CD8-positive, alpha-beta memory T cell (primary cell): ENCODE measurements around the gene CRISPLD2. TPM values are rescaled to one million over a fixed set of nuclear protein-coding genes. Genes with fewer than 3 reads are reported as not detected.

Source experiments
- CTCF ChIA-PET: fragments of 350-600 bp; sonication (Branson Sonifier 250); formaldehyde crosslinking; loops from one replicate; lab custom pipeline; 2021; ENCODE audit warnings: antibody characterized with exemption; lab: Charles Lee
- POLR2A ChIA-PET: fragments of 350-600 bp; sonication (Branson Sonifier 250); formaldehyde crosslinking; loops from one replicate; lab custom pipeline; 2021; ENCODE audit warnings: antibody characterized with exemption; lab: Charles Lee
- DNase-seq, 5 donors: peaks; one replicate each; pipeline versions ENCODE4 v3.0.0 to v3.0.0-alpha.2; 2020 to 2022; ENCODE audit warnings: mixed read lengths in 1 of 5
- H3K27ac ChIP-seq: one replicate; pipeline ENCODE4 v1.7.0; 2013; ENCODE audit warnings: low read depth, mild to moderate bottlenecking, low read length, moderate library complexity
- H3K27me3 ChIP-seq: 2 replicates; pipeline ENCODE4 v1.7.0; 2013; ENCODE audit warnings: low read length, mild to moderate bottlenecking; ENCODE audit not compliant: insufficient read depth, poor library complexity, severe bottlenecking
- H3K36me3 ChIP-seq: 2 replicates; pipeline ENCODE4 v1.7.0; 2013; ENCODE audit warnings: mild to moderate bottlenecking, low read length, moderate library complexity; ENCODE audit not compliant: insufficient read depth
- H3K4me1 ChIP-seq: 2 replicates; pipeline ENCODE4 v1.7.0; 2013; ENCODE audit warnings: mild to moderate bottlenecking, low read length, moderate library complexity; ENCODE audit not compliant: insufficient read depth
- H3K4me3 ChIP-seq: 2 replicates; pipeline ENCODE4 v1.7.0; 2013; ENCODE audit warnings: mild to moderate bottlenecking, low read length
- H3K9me3 ChIP-seq: 2 replicates; pipeline ENCODE4 v1.7.0; 2013; ENCODE audit warnings: mild to moderate bottlenecking, low read length
- H3K27ac Mint-ChIP-seq, 8 donors: one replicate each; pipeline ENCODE4 v1.8.0; 2020 to 2021; ENCODE audit warnings: mixed read lengths in 8 of 8, mild to moderate bottlenecking in 6 of 8, inconsistent platforms in 3 of 8, moderate library complexity in 3 of 8
- H3K27me3 Mint-ChIP-seq, 2 donors: one replicate each; pipeline ENCODE4 v1.8.0; 2020 to 2021; ENCODE audit warnings: mixed read lengths in 2 of 2, mild to moderate bottlenecking in 1 of 2, moderate library complexity in 1 of 2
- H3K36me3 Mint-ChIP-seq, 3 donors: one replicate each; pipeline ENCODE4 v1.8.0; 2020 to 2021; ENCODE audit warnings: mixed read lengths in 3 of 3, inconsistent platforms in 1 of 3, mild to moderate bottlenecking in 1 of 3
- H3K4me1 Mint-ChIP-seq, 3 donors: one replicate each; pipeline ENCODE4 v1.8.0; 2020 to 2021; ENCODE audit warnings: mixed read lengths in 3 of 3, inconsistent platforms in 1 of 3, mild to moderate bottlenecking in 1 of 3
- H3K4me3 Mint-ChIP-seq, 7 donors: one replicate each; pipeline ENCODE4 v1.8.0; 2020 to 2021; ENCODE audit warnings: mixed read lengths in 7 of 7, mild to moderate bottlenecking in 6 of 7, moderate library complexity in 4 of 7, inconsistent platforms in 2 of 7
- H3K9me3 Mint-ChIP-seq, 5 donors: one replicate each; pipeline ENCODE4 v1.8.0; 2020 to 2022; ENCODE audit warnings: mixed read lengths in 5 of 5, mild to moderate bottlenecking in 3 of 5, moderate library complexity in 2 of 5, inconsistent platforms in 1 of 5
- polyA plus RNA-seq: library from polyadenylated mRNA; unstranded; fragments of 300-500 nt; fragmentation: Illumina TruSeq; gene quantifications from one replicate; pipeline ENCODE4 v1.2.3, GENCODE V29; 2021
- total RNA-seq, 2 experiments: library from RNA; stranded (reverse); gene quantifications; one replicate each; pipeline ENCODE4 v1.2.3, GENCODE V29; 2021

Gene CRISPLD2
- total and polyA plus RNA-seq, 3 experiments from 2014 or later, result 0.04 to 0.05 TPM; not detected in 1

- Mint-ChIP-seq H3K36me3 (no peaks in the 10 kb centered on the region), H3K27ac (no peak overlapping the region), H3K4me1 (no peaks in the 10 kb centered on the region), H3K9me3 (no peaks in the 10 kb centered on the region), H3K27me3 (peaks cover 4 to 7% of the 10 kb centered on the region in 2 donors), H3K4me3 (no peak overlapping the region)
- no peak overlapping the region for H3K4me3 ChIP-seq
- no peaks in the 10 kb centered on the region for H3K9me3 ChIP-seq
- CTCF ChIA-PET, result no interaction called here
- POLR2A ChIA-PET, result no interaction called here
- no peak overlapping the region for H3K27ac ChIP-seq
- H3K36me3 ChIP-seq, result no peaks in the 10 kb centered on the region
- H3K4me1 ChIP-seq, result no peaks in the 10 kb centered on the region
- no peaks in the 10 kb centered on the region for H3K27me3 ChIP-seq
- DNase-seq, result no peak
Observed at GRCh38 chr16:84957792-84958191, 138.0 kb downstream of the CRISPLD2 start.

Other genes with a start within 250 kb of the CRISPLD2 start
- gene COTL1, start 201.9 kb upstream of the CRISPLD2 start, total RNA-seq, result 100 to 1,000 TPM; 373 to 388 TPM
- gene COTL1, start 201.9 kb upstream of the CRISPLD2 start, polyA plus RNA-seq, result 653 TPM
- 10 to 100 TPM; 39.7 to 41.2 TPM for gene KLHL36, start 171.5 kb upstream of the CRISPLD2 start, total RNA-seq
- gene KLHL36, start 171.5 kb upstream of the CRISPLD2 start, polyA plus RNA-seq, result 34.0 TPM
- gene USP10, start 120.0 kb upstream of the CRISPLD2 start, total RNA-seq, result 100 to 1,000 TPM; 143 to 146 TPM
- 86.1 TPM for gene USP10, start 120.0 kb upstream of the CRISPLD2 start, polyA plus RNA-seq
- 10 to 100 TPM; 31.6 to 32.6 TPM for gene ZDHHC7, start 191.6 kb downstream of the CRISPLD2 start, total RNA-seq
- gene ZDHHC7, start 191.6 kb downstream of the CRISPLD2 start, polyA plus RNA-seq, result 45.7 TPM
- 10 to 100 TPM; 13.2 to 13.5 TPM for gene KIAA0513, start 207.8 kb downstream of the CRISPLD2 start, total RNA-seq
- 7.2 TPM for gene KIAA0513, start 207.8 kb downstream of the CRISPLD2 start, polyA plus RNA-seq